KBM-7 (cell line): Measurements from ENCODE around the gene C12orf75.
"Not testable (repeated sequence)": the region's sequence is repeated elsewhere in the genome, so short reads cannot be mapped to it uniquely, and the experiment has no call there.

Experiments used
- DNase-seq: peaks from one replicate; pipeline ENCODE4 v3.0.0-alpha.2; 2015
- in situ Hi-C: fragments of 300-500 bp; cut with MboI; formaldehyde crosslinking; loops from 2 replicates; pipeline ENCODE4 v1.14.3; 2020; ENCODE audit warnings: low sequenced_read_pairs, low pct_unique_long_range_greater_than_20kb, mixed read lengths

C12orf75 gene

GRCh38 chr12:105400227-105400626 is 69.7 kb downstream of the C12orf75 start:
- in situ Hi-C loops, result loop anchor here (25.0 kb wide), 1 partner anchor 737 kb away; the partner anchor contains the start of gene NUAK1
- no peak for DNase-seq

- DNase-seq, result no peak
- in situ Hi-C loops, result loop anchor here (25.0 kb wide), 1 partner anchor 736 kb away; the partner anchor contains the start of gene NUAK1
These were observed 70.7 kb downstream of the C12orf75 start for GRCh38 chr12:105401198-105401597.

DNA sequence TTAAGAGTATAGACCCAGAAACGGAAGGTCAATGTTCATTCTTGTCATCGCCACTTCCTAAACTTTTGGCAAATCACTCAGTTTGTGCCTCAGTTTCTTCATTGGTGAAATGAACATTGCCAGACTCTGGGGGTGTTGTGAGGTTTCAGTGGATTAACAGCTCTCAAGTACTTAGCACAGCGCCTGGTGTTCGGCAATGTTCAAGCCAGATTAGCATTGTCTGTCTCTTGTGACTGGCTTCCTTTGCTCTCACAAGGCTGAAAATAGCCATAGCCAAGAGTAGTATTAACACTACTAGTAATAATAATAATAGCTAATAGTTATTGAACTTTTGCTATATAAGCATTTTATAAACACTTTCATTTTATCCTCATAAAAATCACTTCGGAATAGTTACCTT is 71.9 kb downstream of the C12orf75 start:
- DNase-seq, result no peak
- in situ Hi-C loops, result loop anchor here (25.0 kb wide), 1 partner anchor 735 kb away; the partner anchor contains the start of gene NUAK1

DNA sequence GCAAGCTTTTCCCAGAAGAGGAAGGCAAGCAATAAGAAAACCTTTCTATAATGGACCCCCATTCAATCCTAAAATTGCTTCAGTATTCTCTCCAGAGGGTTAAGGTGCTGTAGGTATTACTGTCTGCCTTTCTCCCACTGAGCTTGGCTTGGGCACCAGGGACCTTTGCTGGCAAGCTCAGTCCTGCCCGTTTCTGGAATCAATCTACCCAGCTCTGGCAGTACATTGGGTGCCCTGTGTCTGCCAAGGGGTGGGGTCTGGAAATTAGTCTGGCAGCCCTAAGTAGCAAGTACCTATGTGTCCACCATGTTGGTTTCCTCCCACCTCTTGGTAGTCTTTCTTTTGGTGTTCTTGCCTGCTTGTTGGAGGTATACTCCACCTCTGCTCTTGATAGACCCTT is 72.6 kb downstream of the C12orf75 start:
- DNase-seq, result no peak
- in situ Hi-C loops, result loop anchor here (25.0 kb wide), 1 partner anchor 734 kb away; the partner anchor contains the start of gene NUAK1

DNA sequence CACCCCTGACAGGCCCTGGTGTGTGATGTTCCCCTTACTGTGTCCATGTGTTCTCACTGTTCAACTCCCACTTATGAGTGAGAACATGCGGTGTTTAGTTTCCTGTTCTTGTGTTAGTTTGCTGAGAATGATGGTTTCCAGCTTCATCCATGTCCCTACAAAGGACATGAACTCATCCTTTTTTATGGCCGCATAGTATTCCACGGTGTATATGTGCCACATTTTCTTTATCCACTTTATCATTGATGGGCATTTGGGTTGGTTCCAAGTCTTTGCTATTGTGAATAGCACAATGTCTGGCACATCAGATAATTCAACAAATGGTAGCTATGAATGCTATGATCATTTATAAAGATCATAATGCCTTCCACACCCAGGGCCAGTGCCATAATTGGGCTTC is 73.6 kb downstream of the C12orf75 start:
- in situ Hi-C loops, result loop anchor here (25.0 kb wide), 1 partner anchor 733 kb away; the partner anchor contains the start of gene NUAK1
- not testable (repeated sequence) for DNase-seq

- DNase-seq, result no peak
- in situ Hi-C loops, result loop anchor here (25.0 kb wide), 1 partner anchor 731 kb away; the partner anchor contains the start of gene NUAK1
These were observed 76.0 kb downstream of the C12orf75 start for GRCh38 chr12:105406497-105406896.

- in situ Hi-C loops, result loop anchor here (25.0 kb wide), 1 partner anchor 728 kb away; the partner anchor contains the start of gene NUAK1
- no peak for DNase-seq
These were observed 78.8 kb downstream of the C12orf75 start for GRCh38 chr12:105409279-105409678.

GRCh38 chr12:105409801-105410471 is 79.4 kb downstream of the C12orf75 start:
- in situ Hi-C loops, result loop anchor here (25.0 kb wide), 1 partner anchor 727 kb away; the partner anchor contains the start of gene NUAK1
- DNase-seq, result peak; percentile 16

- DNase-seq, result no peak
- in situ Hi-C loops, result loop anchor here (25.0 kb wide), 1 partner anchor 723 kb away; the partner anchor contains the start of gene NUAK1
These were observed 83.5 kb downstream of the C12orf75 start for GRCh38 chr12:105413911-105414487.

- DNase-seq, result no peak
- in situ Hi-C loops, result loop anchor here (25.0 kb wide), 1 partner anchor 720 kb away; the partner anchor contains the start of gene NUAK1
These were observed 87.2 kb downstream of the C12orf75 start for GRCh38 chr12:105417732-105418131.

- in situ Hi-C loops, result loop anchor here (25.0 kb wide), 1 partner anchor 719 kb away; the partner anchor contains the start of gene NUAK1
- DNase-seq, result no peak
These were observed 87.7 kb downstream of the C12orf75 start for GRCh38 chr12:105418229-105418628.

GRCh38 chr12:105418821-105419291 is 88.4 kb downstream of the C12orf75 start:
- in situ Hi-C loops, result loop anchor here (25.0 kb wide), 1 partner anchor 718 kb away; the partner anchor contains the start of gene NUAK1
- no peak for DNase-seq

DNA sequence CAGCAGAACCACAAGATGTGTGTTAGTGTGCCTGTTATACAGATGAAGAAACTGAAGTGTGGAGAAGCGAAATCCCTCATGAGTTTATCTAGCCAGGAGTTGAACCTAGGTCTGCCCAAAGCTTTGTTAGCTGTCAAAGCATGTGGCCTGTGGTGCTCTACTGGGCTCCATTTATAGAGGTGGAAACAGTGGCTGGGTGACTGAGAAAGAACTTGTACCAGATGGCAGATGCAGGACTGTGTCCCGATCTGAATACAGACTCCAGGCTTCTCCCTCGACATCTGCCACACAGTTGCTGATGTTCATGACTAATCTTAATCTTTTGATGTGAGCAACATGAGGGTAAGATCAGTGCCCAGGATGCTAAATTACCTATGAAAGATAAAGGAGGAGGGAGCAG is 89.1 kb downstream of the C12orf75 start:
- DNase-seq, result no peak
- in situ Hi-C loops, result loop anchor here (25.0 kb wide), 1 partner anchor 718 kb away; the partner anchor contains the start of gene NUAK1

DNA sequence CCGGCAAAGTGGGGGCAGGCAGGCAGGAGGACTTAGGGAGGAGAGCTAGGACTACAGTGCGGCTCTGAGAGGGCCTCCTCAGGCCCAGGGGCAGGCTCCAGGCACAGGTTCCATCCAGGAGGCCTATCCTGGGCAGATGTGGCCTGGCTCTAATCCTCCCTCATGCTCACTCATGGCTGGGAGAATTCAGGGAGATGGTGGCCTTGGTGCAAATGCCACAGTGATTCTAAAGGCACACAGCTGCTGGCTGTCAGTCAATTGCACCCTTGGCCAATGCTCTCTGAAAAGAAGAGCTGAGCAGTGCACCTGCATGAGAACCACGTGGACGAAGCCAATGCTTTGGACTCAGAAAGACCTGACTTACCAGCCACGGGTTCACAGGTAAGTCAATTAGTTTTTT is 89.6 kb downstream of the C12orf75 start:
- no peak for DNase-seq
- in situ Hi-C loops, result loop anchor here (25.0 kb wide), 1 partner anchor 717 kb away; the partner anchor contains the start of gene NUAK1

DNA sequence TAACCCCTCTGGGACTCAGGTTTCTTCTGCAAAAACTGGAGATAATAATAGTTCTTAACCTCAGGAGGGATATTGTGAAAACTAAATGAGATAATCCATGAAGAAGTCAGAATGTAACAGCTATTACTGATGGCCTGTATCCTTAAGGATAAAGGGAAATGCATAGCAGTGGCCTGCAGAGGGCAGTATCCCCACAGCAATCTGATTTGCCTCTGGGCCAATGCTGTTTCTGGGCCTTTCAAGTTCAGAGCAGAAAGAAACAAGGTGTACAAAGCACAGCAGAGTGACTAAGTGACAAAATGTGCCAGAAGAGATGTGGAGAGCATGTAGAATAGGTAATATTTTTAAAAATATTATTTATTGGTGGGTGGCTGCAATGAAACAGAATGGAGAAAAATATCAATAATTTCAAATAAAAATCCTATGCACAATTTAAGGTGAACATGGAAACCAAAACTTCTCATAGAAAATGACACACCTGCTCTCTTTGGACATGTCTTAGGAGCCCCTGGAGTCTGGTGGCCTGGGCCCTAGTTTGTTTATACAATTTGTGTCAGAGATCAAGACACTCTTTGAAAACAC is 90.3 kb downstream of the C12orf75 start:
- in situ Hi-C loops, result loop anchor here (25.0 kb wide), 1 partner anchor 717 kb away; the partner anchor contains the start of gene NUAK1
- DNase-seq, result peak; percentile 61
